GM18858 (cell line): ENCODE results near the gene PARD3B.

ENCODE experiments used
- ATAC-seq: cut with Tn5 transposase; IDR thresholded peaks from one replicate; pipeline ENCODE4 v1.9.1; 2021; ENCODE audit not compliant: unreplicated experiment

The PARD3B gene

GRCh38 chr2:204880928-204881327 lies 335.7 kb downstream of the PARD3B start:
- ATAC-seq, result no peak

GRCh38 chr2:204881655-204882054 lies 336.4 kb downstream of the PARD3B start:
- no peak for ATAC-seq

GRCh38 chr2:204885747-204886146 lies 340.5 kb downstream of the PARD3B start:
- ATAC-seq, result no peak

GRCh38 chr2:204886713-204887112 lies 341.4 kb downstream of the PARD3B start:
- ATAC-seq, result no peak

- ATAC-seq, result no peak
Measured at GRCh38 chr2:204888222-204888621, 342.9 kb downstream of the PARD3B start.

GRCh38 chr2:204890680-204891079 lies 345.4 kb downstream of the PARD3B start:
- ATAC-seq, result no peak

GRCh38 chr2:204891739-204892138 lies 346.5 kb downstream of the PARD3B start:
- no peak for ATAC-seq

GRCh38 chr2:204892506-204893255 lies 347.4 kb downstream of the PARD3B start:
- ATAC-seq, result no peak

- no peak for ATAC-seq
Measured at GRCh38 chr2:204896146-204896545, 350.9 kb downstream of the PARD3B start.

- ATAC-seq, result no peak
Measured at GRCh38 chr2:204897561-204897960, 352.3 kb downstream of the PARD3B start.

GRCh38 chr2:204898928-204899640 lies 353.8 kb downstream of the PARD3B start:
- ATAC-seq, result no peak

- no peak for ATAC-seq
Measured at GRCh38 chr2:204899983-204900382, 354.7 kb downstream of the PARD3B start.

- no peak for ATAC-seq
Measured at GRCh38 chr2:204900487-204900886, 355.2 kb downstream of the PARD3B start.

GRCh38 chr2:204900910-204901309 lies 355.6 kb downstream of the PARD3B start:
- ATAC-seq, result no peak

- no peak for ATAC-seq
Measured at GRCh38 chr2:204901591-204901990, 356.3 kb downstream of the PARD3B start.

GRCh38 chr2:204909791-204910190 lies 364.5 kb downstream of the PARD3B start:
- ATAC-seq, result no peak

GRCh38 chr2:204913312-204913711 lies 368.0 kb downstream of the PARD3B start:
- ATAC-seq, result no peak

- ATAC-seq, result no peak
Measured at GRCh38 chr2:204913854-204914464, 368.7 kb downstream of the PARD3B start.

GRCh38 chr2:204914708-204915107 lies 369.4 kb downstream of the PARD3B start:
- no peak for ATAC-seq

- no peak for ATAC-seq
Measured at GRCh38 chr2:204917089-204917701, 371.9 kb downstream of the PARD3B start.

- ATAC-seq, result no peak
Measured at GRCh38 chr2:204920776-204921175, 375.5 kb downstream of the PARD3B start.

- ATAC-seq, result no peak
Measured at GRCh38 chr2:204923957-204924356, 378.7 kb downstream of the PARD3B start.
